Heart right ventricle (tissue), 16 donors: ENCODE measurements around the gene PPP2R3A. TPM values are rescaled to one million over a fixed set of nuclear protein-coding genes. Genes with fewer than 3 reads are reported as not detected.

Source experiments
- ATAC-seq, 8 donors: fragments of 200-7000 bp; cut with Tn5 transposase; one replicate each; pipeline ENCODE4 v1.9.1; 2020; ENCODE audit warnings: mild to moderate bottlenecking in 8 of 8, moderate library complexity in 8 of 8, moderate number of reproducible peaks in 1 of 8
- DNase-seq, 2 donors: peaks; one replicate each; pipeline ENCODE4 v3.0.0-alpha.2; 2020
- H3K27ac ChIP-seq, 10 donors: fragments of 200-600 bp; sonication (generic) in 2 of 10; one replicate each; pipeline versions ENCODE4 v1.5.0 to v1.8.0; 2020 to 2022; ENCODE audit warnings: mild to moderate bottlenecking in 3 of 10
- H3K27me3 ChIP-seq, 7 donors: fragments of 200-600 bp; one replicate each; pipeline ENCODE4 v1.8.0; 2021 to 2022; ENCODE audit warnings: mild to moderate bottlenecking in 2 of 7
- H3K36me3 ChIP-seq, 9 donors: fragments of 200-600 bp; sonication (generic) in 1 of 9; one replicate each; pipeline versions ENCODE4 v1.5.0 to v1.8.0; 2020 to 2022; ENCODE audit warnings: mild to moderate bottlenecking in 2 of 9
- H3K4me1 ChIP-seq, 9 donors: fragments of 200-600 bp; sonication (generic) in 1 of 9; one replicate each; pipeline versions ENCODE4 v1.5.0 to v1.8.0; 2020 to 2022; ENCODE audit warnings: mild to moderate bottlenecking in 4 of 9
- H3K4me3 ChIP-seq, 10 donors: fragments of 200-600 bp; sonication (generic) in 2 of 10; one replicate each; pipeline versions ENCODE4 v1.5.0 to v1.8.0; 2020 to 2022; ENCODE audit warnings: mild to moderate bottlenecking in 7 of 10, moderate library complexity in 2 of 10
- H3K9me3 ChIP-seq, 11 donors: fragments of 200-600 bp in 10 of 11; sonication (generic) in 2 of 11; one replicate each; pipeline versions ENCODE4 v1.5.0 to v1.8.0; 2013 to 2022; ENCODE audit warnings: mild to moderate bottlenecking in 2 of 11, control low read depth in 1 of 11, moderate library complexity in 1 of 11
- CTCF ChIP-seq, 9 donors: fragments of 200-600 bp; sonication (generic) in 2 of 9; IDR thresholded peaks; one replicate each; pipeline versions ENCODE4 v1.5.0 to v1.8.0; 2021 to 2022; ENCODE audit warnings: antibody characterized with exemption in 9 of 9, mild to moderate bottlenecking in 5 of 9, moderate library complexity in 1 of 9
- WGBS, 2 donors: extraction: QIAGEN DNeasy Blood & Tissue Kit; methylation state at CpG; one replicate each; pipeline ENCODE4 v1.1.7; 2013; ENCODE audit warnings: inconsistent platforms in 1 of 2; 5-methylcytosine and 5-hydroxymethylcytosine counted together
- intact Hi-C, 10 donors: fragments of 100-400 bp; cut with DNase I; formaldehyde crosslinking; loops; one replicate each; pipeline versions ENCODE4 v1.11.1 to v1.14.2; 2022
- polyA plus RNA-seq, 2 donors: library from polyadenylated mRNA; stranded (reverse); fragments of 200-250 nt; gene quantifications; one replicate each; pipeline ENCODE4 v1.2.3, GENCODE V29; 2013
- total RNA-seq, 10 donors: library from RNA; stranded (reverse); fragmentation: NEBNext Ultra II Directional in 3 of 10; extraction: Animal tissue kit (Norgen Biotek cat#: 25700) in 3 of 10; gene quantifications; one replicate each; pipeline versions ENCODE4 v1.2.1 to v1.2.4, GENCODE V29; 2021 to 2023
- donor health status: Arrhythmogenic right ventricular cardiomyopathy.
- donor health status: ischemic (EF 13 %, LVEDD 7.1; RV severe dilation, severe dysfunction).
- donor health status: healthy with polysubstance abuse.
- donor health status: DM: no; HTN: yes; CAD: no.
- donor health status: DM: no; HTN: no; CAD: no.
- donor health status: ischemic (EF 25% LVEDD 6.9; RV normal size, moderate dysfunction).
- donor health status: ischemic (EF 25% LVEDD 5.7; RV mildly dilated, moderate dysfunction).
- donor health status: healthy.
- donor health status: DM: yes; HTN: yes; CAD: no.
- donor health status: Ischemic cardiomyopathy.
- donor health status: ischemic (EF 35%, LVEDD 5.7; RV mildly dilated, moderate dysfunction).
- donor health status: nonischemic (EF 11% LVEDD 7.7; RV severe dilation, severe dysfunction).
- donor health status: DM: yes; HTN: yes; CAD: no.
- donor health status: PGD.
- donor health status: ischemic (EF 29% LVEDD 5.4; RV normal size, mild dysfunction).
- donor health status: nonischemic (EF 23%, LVEDD 6.1; RV moderate dilation, normal function).

The PPP2R3A gene
- total and polyA plus RNA-seq, 12 donors, result 4.9 to 148 (median 106) TPM

- ATAC-seq, result no peak
- H3K9me3 ChIP-seq, result peaks cover 0 to 9% (median 0%) of the 10 kb centered on the region in 11 donors
- H3K27ac ChIP-seq, result no peak overlapping the region
- 77 to 79% methylated on average over 5 of the region's 5 CpGs for WGBS, 2 donors
- H3K4me1 ChIP-seq, result peaks cover 0 to 15% (median 0%) of the 10 kb centered on the region in 9 donors
- intact Hi-C loops, result no loop called here
- no peak for DNase-seq
- H3K27me3 ChIP-seq, result no peaks in the 10 kb centered on the region
- no peak for TF ChIP-seq CTCF (IDR thresholded peaks at IDR 0.05)
- no peaks in the 10 kb centered on the region for H3K36me3 ChIP-seq
- no peak overlapping the region for H3K4me3 ChIP-seq
Measured at GRCh38 chr3:135982922-135983581, 17.5 kb downstream of the PPP2R3A start.

DNA sequence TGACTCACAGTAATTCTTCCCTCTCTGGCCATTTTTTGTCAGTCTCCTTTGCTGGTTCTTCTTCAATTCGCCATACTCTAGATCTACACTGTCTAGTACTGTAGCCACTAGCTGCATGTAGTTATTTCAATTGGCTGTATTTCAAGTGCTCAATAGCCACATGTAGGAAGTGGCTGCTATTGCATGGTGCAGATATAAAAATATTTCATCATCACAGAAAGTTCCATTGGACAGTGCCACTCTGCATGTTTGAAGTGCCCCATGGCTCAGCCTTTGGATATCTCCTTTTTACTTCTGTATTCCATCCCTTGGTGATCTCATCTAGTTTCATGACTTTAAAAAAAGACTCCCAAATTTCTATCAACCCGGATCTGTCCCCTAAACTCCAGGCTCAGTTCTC lies 22.1 kb downstream of the PPP2R3A start:
- Histone ChIP-seq H3K36me3 (no peaks in the 10 kb centered on the region), H3K9me3 (peaks cover 0 to 9% (median 0%) of the 10 kb centered on the region in 11 donors), H3K27ac (no peak overlapping the region), H3K4me1 (peaks cover 0 to 41% (median 19%) of the 10 kb centered on the region in 9 donors), H3K4me3 (no peak overlapping the region), H3K27me3 (no peaks in the 10 kb centered on the region)
- intact Hi-C loops, result no loop called here
- DNase-seq, result no peak
- no peak for TF ChIP-seq CTCF (IDR thresholded peaks at IDR 0.05)
- peak in 2 of 8 donors; percentile 30 to 66 for ATAC-seq
- 94 to 98% methylated on average over 2 of the region's 2 CpGs for WGBS, 2 donors

- 78 to 79% methylated on average over 2 of the region's 2 CpGs for WGBS, 2 donors
- no peak for TF ChIP-seq CTCF (IDR thresholded peaks at IDR 0.05)
- no peak overlapping the region for H3K4me3 ChIP-seq
- H3K27ac ChIP-seq, result no peak overlapping the region
- DNase-seq (no peak), ATAC-seq (no peak)
- H3K9me3 ChIP-seq, result peaks cover 0 to 9% (median 0%) of the 10 kb centered on the region in 11 donors
- H3K27me3 ChIP-seq, result no peaks in the 10 kb centered on the region
- H3K36me3 ChIP-seq, result no peaks in the 10 kb centered on the region
- intact Hi-C loops, result no loop called here
- peaks cover 0 to 30% (median 17%) of the 10 kb centered on the region in 9 donors for H3K4me1 ChIP-seq
Measured at GRCh38 chr3:135989242-135989641, 23.7 kb downstream of the PPP2R3A start.

- 60 to 63% methylated on average over 4 of the region's 4 CpGs for WGBS, 2 donors
- peak in 6 of 8 donors; percentile 31 to 88 (median 74) for ATAC-seq
Measured at GRCh38 chr3:135990903-135991302, 25.4 kb downstream of the PPP2R3A start.

More at GRCh38 chr3:135990903-135991302, 25.4 kb downstream of the PPP2R3A start:
- no peaks in the 10 kb centered on the region for H3K27me3 ChIP-seq
- no peak for DNase-seq
- no peak overlapping the region for H3K4me3 ChIP-seq
- peak overlapping the region in 3 of 10 donors; percentile 21 to 38 (median 26) for H3K27ac ChIP-seq
- H3K36me3 ChIP-seq, result no peaks in the 10 kb centered on the region
- no peak for TF ChIP-seq CTCF (IDR thresholded peaks at IDR 0.05)
- peaks cover 0 to 31% (median 17%) of the 10 kb centered on the region in 9 donors for H3K4me1 ChIP-seq
- intact Hi-C loops, result no loop called here
- peaks cover 0 to 9% (median 0%) of the 10 kb centered on the region in 11 donors for H3K9me3 ChIP-seq
